Adrenal gland (tissue), 12 donors: Measurements from ENCODE around the gene WDR53. TPM values are rescaled to one million over a fixed set of nuclear protein-coding genes. Genes with fewer than 3 reads are reported as not detected.
"Not testable (repeated sequence)": the region's sequence is repeated elsewhere in the genome, so short reads cannot be mapped to it uniquely, and the experiment has no call there.

ENCODE experiments used
- DNase-seq, 7 donors: peaks; one replicate each; pipeline ENCODE4 v3.0.0-alpha.2; 2019 to 2020
- H3K27ac ChIP-seq, 5 donors: fragments of 200-600 bp; sonication (generic) in 4 of 5; 1 replicate in 3 of 5; 2 replicates in 2 of 5; pipeline versions ENCODE4 v1.5.1 to v1.8.0; 2016 to 2020; ENCODE audit warnings: mild to moderate bottlenecking in 1 of 5
- H3K27me3 ChIP-seq: fragments of 200-600 bp; 2 replicates; pipeline ENCODE4 v1.8.0; 2021
- H3K36me3 ChIP-seq, 2 donors: fragments of 200-600 bp; replicated peaks in 1 of 2; 1 replicate in 1 of 2; 2 replicates in 1 of 2; pipeline versions ENCODE4 v1.5.1 to v1.8.0; 2018 to 2022
- H3K4me1 ChIP-seq, 2 donors: fragments of 200-600 bp; replicated peaks in 1 of 2; 1 replicate in 1 of 2; 2 replicates in 1 of 2; pipeline versions ENCODE4 v1.5.1 to v1.8.0; 2018 to 2021
- H3K4me3 ChIP-seq, 4 donors: fragments of 200-600 bp; sonication (generic) in 3 of 4; one replicate each; pipeline ENCODE4 v1.5.1; 2016 to 2018
- H3K9me3 ChIP-seq, 3 donors: fragments of 200-600 bp; sonication (generic) in 1 of 3; replicated peaks in 1 of 3; 1 replicate in 2 of 3; 2 replicates in 1 of 3; pipeline versions ENCODE4 v1.5.1 to v1.8.0; 2016 to 2021
- CTCF ChIP-seq, 6 experiments: fragments of 450-650 bp in 4 of 6; fragments of 200-600 bp in 2 of 6; sonication (generic) in 1 of 6; IDR thresholded peaks; 1 replicate in 5 of 6; 2 replicates in 1 of 6; pipeline versions ENCODE4 v1.5.1 to v1.8.0; 2016 to 2021; ENCODE audit warnings: antibody characterized with exemption in 6 of 6, mild to moderate bottlenecking in 2 of 6, moderate library complexity in 1 of 6
- POLR2A ChIP-seq, 2 donors: fragments of 450-650 bp; IDR thresholded peaks; one replicate each; pipeline ENCODE4 v1.6.1; 2017; ENCODE audit warnings: antibody characterized with exemption in 2 of 2, mild to moderate bottlenecking in 2 of 2, moderate library complexity in 1 of 2
- WGBS, 4 donors: extraction: QIAGEN DNeasy Blood & Tissue Kit in 2 of 4; methylation state at CpG; one replicate each; pipeline versions ENCODE4 v1.1.5 to v1.1.7; 2013 to 2017; 5-methylcytosine and 5-hydroxymethylcytosine counted together
- intact Hi-C, 2 donors: fragments of 100-400 bp; cut with DNase I; formaldehyde crosslinking; loops; one replicate each; pipeline versions ENCODE4 v1.14.1 to v1.15.0; 2022 to 2023
- polyA plus RNA-seq, 3 donors: library from polyadenylated mRNA; stranded (reverse); fragments of 200-250 nt in 2 of 3; fragments of 350-450 nt in 1 of 3; fragmentation: Illumina TruSeq in 1 of 3; extraction: RNeasy Lipid Tissue Mini Kit (QIAGEN cat#74804) in 1 of 3; gene quantifications; one replicate each; pipeline ENCODE4 v1.2.3, GENCODE V29; 2013 to 2014
- total RNA-seq, 9 donors: library from RNA; depleted of rRNA in 4 of 9; stranded (reverse); fragments of >200 nt in 4 of 9; fragments of 120-200 nt in 1 of 9; fragmentation: NEBNext Ultra II Directional in 1 of 9; extraction: Animal tissue kit (Norgen Biotek cat#: 25700) in 1 of 9; gene quantifications; one replicate each; pipeline versions ENCODE4 v1.1.0 to v1.2.4, GENCODE V29; 2013 to 2023
- donor health status: healthy with polysubstance abuse.
- donor health status: Bipolar disorder and iron deficiency.
- donor health status: DM: yes; HTN: yes; CAD: no.
- donor health status: DM: no; HTN: no; CAD: no.
- donor health status: DM: no; HTN: no; CAD: no.
- donor health status: DM: yes; HTN: yes; CAD: no.

WDR53 gene
- total and polyA plus RNA-seq, 12 donors: 1.8 to 27.5 (median 11.1) TPM

GRCh38 chr3:196603683-196604082, 35.3 kb upstream of the WDR53 start:
- peak in 1 of 7 donors; percentile 11 for DNase-seq
- H3K27me3 ChIP-seq: no peaks in the 10 kb centered on the region
- H3K9me3 ChIP-seq: peaks cover 0 to 4% (median 0%) of the 10 kb centered on the region in 3 donors
- TF ChIP-seq POLR2A (IDR thresholded peaks at IDR 0.05): no peak
- no peak for TF ChIP-seq CTCF (IDR thresholded peaks at IDR 0.05)
- intact Hi-C loops: loop anchor here in 1 of 2 donors (10.0 kb wide), 1 partner anchor 81 kb away; no protein-coding TSS in a partner anchor
- no peak overlapping the region for H3K4me3 ChIP-seq
- WGBS, 4 donors: 34 to 44% (median 38%) methylated on average over 7 of the region's 7 CpGs
- H3K4me1 ChIP-seq: no peaks in the 10 kb centered on the region
- no peaks in the 10 kb centered on the region for H3K36me3 ChIP-seq
- H3K27ac ChIP-seq: no peak overlapping the region

GRCh38 chr3:196602673-196603072, 34.3 kb upstream of the WDR53 start:
- H3K4me3 ChIP-seq: no peak overlapping the region
- H3K4me1 ChIP-seq: no peaks in the 10 kb centered on the region
- TF ChIP-seq CTCF (IDR thresholded peaks at IDR 0.05): no peak
- no peak for TF ChIP-seq POLR2A (IDR thresholded peaks at IDR 0.05)
- no peaks in the 10 kb centered on the region for H3K9me3 ChIP-seq
- H3K36me3 ChIP-seq: no peaks in the 10 kb centered on the region
- H3K27ac ChIP-seq: no peak overlapping the region
- intact Hi-C loops: loop anchor here in 1 of 2 donors (10.0 kb wide), 1 partner anchor 82 kb away; no protein-coding TSS in a partner anchor
- no peak for DNase-seq
- 85 to 93% (median 91%) methylated on average over 6 of the region's 6 CpGs for WGBS, 4 donors
- no peaks in the 10 kb centered on the region for H3K27me3 ChIP-seq

GRCh38 chr3:196600359-196600758, 32.0 kb upstream of the WDR53 start:
- intact Hi-C loops: loop anchor here in 1 of 2 donors (10.0 kb wide), 1 partner anchor 84 kb away; no protein-coding TSS in a partner anchor
- H3K27me3 ChIP-seq: no peaks in the 10 kb centered on the region
- H3K4me3 ChIP-seq: no peak overlapping the region
- no peaks in the 10 kb centered on the region for H3K36me3 ChIP-seq
- no peaks in the 10 kb centered on the region for H3K9me3 ChIP-seq
- TF ChIP-seq CTCF (IDR thresholded peaks at IDR 0.05) (no peak), POLR2A (IDR thresholded peaks at IDR 0.05) (no peak)
- H3K27ac ChIP-seq: no peak overlapping the region
- H3K4me1 ChIP-seq: no peaks in the 10 kb centered on the region
- 86 to 93% (median 92%) methylated on average over 7 of the region's 7 CpGs for WGBS, 4 donors
- DNase-seq: no peak

- intact Hi-C loops: loop anchor here in 1 of 2 donors (10.0 kb wide), 1 partner anchor 85 kb away; no protein-coding TSS in a partner anchor
- 57 to 65% (median 61%) methylated on average over 5 of the region's 5 CpGs for WGBS, 4 donors
- Histone ChIP-seq H3K4me1 (no peaks in the 10 kb centered on the region), H3K36me3 (no peaks in the 10 kb centered on the region), H3K27me3 (no peaks in the 10 kb centered on the region), H3K27ac (no peak overlapping the region), H3K4me3 (no peak overlapping the region), H3K9me3 (no peaks in the 10 kb centered on the region)
- DNase-seq: no peak
- no peak for TF ChIP-seq POLR2A (IDR thresholded peaks at IDR 0.05)
- TF ChIP-seq CTCF (IDR thresholded peaks at IDR 0.05): no peak
Observed at GRCh38 chr3:196599734-196600128, 31.4 kb upstream of the WDR53 start.

- H3K4me1 ChIP-seq, H3K4me3 ChIP-seq, DNase-seq, H3K27me3 ChIP-seq, H3K9me3 ChIP-seq, H3K27ac ChIP-seq, intact Hi-C loops, H3K36me3 ChIP-seq: not testable (repeated sequence)
- 67 to 77% (median 69%) methylated on average over 24 to 25 of the region's 25 CpGs for WGBS, 4 donors
Observed at GRCh38 chr3:196597971-196598733, 29.8 kb upstream of the WDR53 start.
